ENCODE measurements around the gene CELF3.

CELF3 gene

GRCh38 chr1:151715726-151716404, 738 bp downstream of the CELF3 start:
- H4K20me1 ChIP-seq (ENCODE audit: insufficient read depth, low read length), result no peaks in the 10 kb centered on the region
- H3K79me2 ChIP-seq (ENCODE audit: low read length), result no peaks in the 10 kb centered on the region
- no peak overlapping the region for H3K4me2 ChIP-seq (ENCODE audit: low read length)
- H2AFZ ChIP-seq (ENCODE audit: low read depth, low read length), result no peak overlapping the region
- H3K27ac ChIP-seq (ENCODE audit: low read length), result no peak overlapping the region
- no peaks in the 10 kb centered on the region for H3K9me3 ChIP-seq (ENCODE audit: insufficient read depth, low read length)
- no peak overlapping the region for H3K4me3 ChIP-seq (ENCODE audit: low read length)
- H3K4me1 ChIP-seq (ENCODE audit: low read length), result peaks cover 11% of the 10 kb centered on the region
- H3K27me3 ChIP-seq (ENCODE audit: low read depth, low read length), result peaks cover 59% of the 10 kb centered on the region
- TF ChIP-seq, protein P1, sequence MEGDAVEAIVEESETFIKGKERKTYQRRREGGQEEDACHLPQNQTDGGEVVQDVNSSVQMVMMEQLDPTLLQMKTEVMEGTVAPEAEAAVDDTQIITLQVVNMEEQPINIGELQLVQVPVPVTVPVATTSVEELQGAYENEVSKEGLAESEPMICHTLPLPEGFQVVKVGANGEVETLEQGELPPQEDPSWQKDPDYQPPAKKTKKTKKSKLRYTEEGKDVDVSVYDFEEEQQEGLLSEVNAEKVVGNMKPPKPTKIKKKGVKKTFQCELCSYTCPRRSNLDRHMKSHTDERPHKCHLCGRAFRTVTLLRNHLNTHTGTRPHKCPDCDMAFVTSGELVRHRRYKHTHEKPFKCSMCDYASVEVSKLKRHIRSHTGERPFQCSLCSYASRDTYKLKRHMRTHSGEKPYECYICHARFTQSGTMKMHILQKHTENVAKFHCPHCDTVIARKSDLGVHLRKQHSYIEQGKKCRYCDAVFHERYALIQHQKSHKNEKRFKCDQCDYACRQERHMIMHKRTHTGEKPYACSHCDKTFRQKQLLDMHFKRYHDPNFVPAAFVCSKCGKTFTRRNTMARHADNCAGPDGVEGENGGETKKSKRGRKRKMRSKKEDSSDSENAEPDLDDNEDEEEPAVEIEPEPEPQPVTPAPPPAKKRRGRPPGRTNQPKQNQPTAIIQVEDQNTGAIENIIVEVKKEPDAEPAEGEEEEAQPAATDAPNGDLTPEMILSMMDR (IDR thresholded peaks at IDR 0.05; ENCODE audit: low read depth, low read length), result peak; percentile 39
- TF ChIP-seq EZH2phosphoT487 (IDR thresholded peaks at IDR 0.05; ENCODE audit: low read depth), result no peak
- H3K9ac ChIP-seq (ENCODE audit: low read length), result no peak overlapping the region
- no peaks in the 10 kb centered on the region for H3K36me3 ChIP-seq (replicated peaks; ENCODE audit: low read depth, low read length)

DNA sequence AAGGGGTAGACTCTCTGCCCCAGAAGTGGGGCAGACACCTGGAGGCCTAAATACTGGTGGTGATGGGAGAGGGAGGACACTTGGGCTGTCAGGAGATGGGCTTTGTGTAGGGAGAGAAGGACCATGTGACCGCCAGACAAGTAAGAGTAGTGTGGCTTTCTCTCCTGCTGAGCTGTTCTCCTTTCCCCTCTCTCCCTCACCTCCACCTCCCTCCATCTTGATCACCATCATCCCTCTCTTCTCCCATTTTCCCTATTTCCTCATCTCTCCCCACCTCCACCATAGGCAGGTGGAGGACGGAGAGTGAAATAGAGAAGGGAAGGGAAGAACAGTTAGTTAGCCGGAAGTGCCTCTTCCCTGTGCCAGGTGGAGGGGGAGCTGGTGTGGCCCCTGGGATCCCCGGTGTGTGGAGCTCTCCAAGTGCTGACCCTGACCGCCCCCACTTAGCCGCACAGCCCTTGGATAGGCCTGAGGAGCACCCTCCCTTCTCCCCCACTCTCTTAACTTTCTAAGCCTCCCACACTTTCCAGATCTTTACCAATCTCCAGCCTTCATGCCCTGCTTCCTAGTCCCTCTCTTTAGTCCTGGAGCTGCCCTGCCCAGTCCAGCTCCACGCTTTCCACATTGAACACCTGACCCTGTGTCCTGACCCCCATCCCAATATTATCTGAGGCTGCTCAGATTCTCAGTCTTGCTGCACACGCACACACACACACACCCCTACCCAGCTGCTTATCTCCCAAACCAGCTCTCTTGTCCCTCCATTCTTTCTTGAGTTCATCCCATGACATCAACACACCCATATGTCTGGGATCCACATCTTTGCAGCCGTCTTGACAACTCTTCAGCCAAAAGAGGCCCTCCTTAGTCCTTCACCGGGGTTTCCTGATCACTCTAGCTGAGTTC, 1.5 kb downstream of the CELF3 start:
- Histone ChIP-seq H3K27ac (ENCODE audit: low read length) (no peak overlapping the region), H3K27me3 (ENCODE audit: low read depth, low read length) (peaks cover 51% of the 10 kb centered on the region), H3K4me2 (ENCODE audit: low read length) (no peak overlapping the region), H3K9me3 (ENCODE audit: insufficient read depth, low read length) (no peaks in the 10 kb centered on the region), H3K36me3 (replicated peaks; ENCODE audit: low read depth, low read length) (no peaks in the 10 kb centered on the region), H2AFZ (ENCODE audit: low read depth, low read length) (no peak overlapping the region), H3K4me3 (ENCODE audit: low read length) (no peak overlapping the region), H3K4me1 (ENCODE audit: low read length) (peaks cover 6% of the 10 kb centered on the region), H3K9ac (ENCODE audit: low read length) (no peak overlapping the region), H3K79me2 (ENCODE audit: low read length) (no peaks in the 10 kb centered on the region), H4K20me1 (ENCODE audit: insufficient read depth, low read length) (no peaks in the 10 kb centered on the region)
- TF ChIP-seq, protein P1 (IDR thresholded peaks at IDR 0.05; ENCODE audit: low read depth, low read length), result no peak
- TF ChIP-seq EZH2phosphoT487 (IDR thresholded peaks at IDR 0.05; ENCODE audit: low read depth), result no peak

DNA sequence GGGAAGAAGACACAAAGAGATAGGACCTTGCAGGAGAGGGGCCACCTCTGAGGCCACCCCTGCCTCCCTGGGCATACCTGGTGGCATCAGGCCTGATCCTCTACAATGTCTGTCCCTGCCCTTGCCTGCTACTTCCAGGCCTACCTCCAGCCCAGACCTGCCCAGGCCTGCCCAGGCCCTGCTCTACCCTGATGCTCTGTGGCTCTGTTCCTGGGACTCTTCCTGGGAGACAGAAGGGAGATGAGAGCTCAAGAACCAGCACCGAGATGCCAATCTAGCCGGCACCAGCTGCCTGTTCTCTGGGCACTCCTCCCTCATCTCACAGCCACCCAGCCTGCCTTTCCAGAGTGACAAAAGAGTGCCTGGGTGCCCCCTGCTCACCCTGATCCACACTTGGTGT, 2.7 kb downstream of the CELF3 start:
- H3K27ac ChIP-seq (ENCODE audit: low read length), result no peak overlapping the region
- H4K20me1 ChIP-seq (ENCODE audit: insufficient read depth, low read length), result no peaks in the 10 kb centered on the region
- no peaks in the 10 kb centered on the region for H3K36me3 ChIP-seq (replicated peaks; ENCODE audit: low read depth, low read length)
- H3K79me2 ChIP-seq (ENCODE audit: low read length), result no peaks in the 10 kb centered on the region
- no peak overlapping the region for H3K9ac ChIP-seq (ENCODE audit: low read length)
- no peak overlapping the region for H2AFZ ChIP-seq (ENCODE audit: low read depth, low read length)
- H3K4me1 ChIP-seq (ENCODE audit: low read length), result peaks cover 6% of the 10 kb centered on the region
- H3K4me2 ChIP-seq (ENCODE audit: low read length), result no peak overlapping the region
- TF ChIP-seq, protein P1 (IDR thresholded peaks at IDR 0.05; ENCODE audit: low read depth, low read length), result no peak
- no peak for TF ChIP-seq EZH2phosphoT487 (IDR thresholded peaks at IDR 0.05; ENCODE audit: low read depth)
- peaks cover 40% of the 10 kb centered on the region for H3K27me3 ChIP-seq (ENCODE audit: low read depth, low read length)
- H3K4me3 ChIP-seq (ENCODE audit: low read length), result no peak overlapping the region
- H3K9me3 ChIP-seq (ENCODE audit: insufficient read depth, low read length), result no peaks in the 10 kb centered on the region

- Histone ChIP-seq H3K79me2 (ENCODE audit: low read length) (no peaks in the 10 kb centered on the region), H3K27ac (ENCODE audit: low read length) (no peak overlapping the region), H3K9me3 (ENCODE audit: insufficient read depth, low read length) (no peaks in the 10 kb centered on the region), H3K9ac (ENCODE audit: low read length) (no peak overlapping the region), H3K4me2 (ENCODE audit: low read length) (no peak overlapping the region), H3K4me3 (ENCODE audit: low read length) (no peak overlapping the region), H3K27me3 (ENCODE audit: low read depth, low read length) (peaks cover 32% of the 10 kb centered on the region), H3K36me3 (replicated peaks; ENCODE audit: low read depth, low read length) (no peaks in the 10 kb centered on the region), H4K20me1 (ENCODE audit: insufficient read depth, low read length) (no peaks in the 10 kb centered on the region), H3K4me1 (ENCODE audit: low read length) (peaks cover 6% of the 10 kb centered on the region), H2AFZ (ENCODE audit: low read depth, low read length) (no peak overlapping the region)
- TF ChIP-seq, protein P1 (IDR thresholded peaks at IDR 0.05; ENCODE audit: low read depth, low read length), result no peak
- no peak for TF ChIP-seq EZH2phosphoT487 (IDR thresholded peaks at IDR 0.05; ENCODE audit: low read depth)
Measured at GRCh38 chr1:151713044-151713443, 3.6 kb downstream of the CELF3 start.

Measured in OCI-LY3 (cell line).